Mesothelial cell of epicardium (in vitro differentiated cells): ENCODE results near the gene PPP1R14C. TPM values are rescaled to one million over a fixed set of nuclear protein-coding genes. Genes with fewer than 3 reads are reported as not detected.

Experiments
- DNase-seq, 2 experiments: peaks; one replicate each; pipeline ENCODE4 v3.0.0; 2021; ENCODE audit warnings: low spot score in 2 of 2; ENCODE audit not compliant: unreplicated experiment in 2 of 2
- H3K27ac Mint-ChIP-seq: 2 replicates; pipeline ENCODE4 v1.8.0; 2021; ENCODE audit warnings: mixed read lengths
- H3K27me3 Mint-ChIP-seq: 2 replicates; pipeline ENCODE4 v1.8.0; 2021; ENCODE audit warnings: low read depth, mixed read lengths
- H3K36me3 Mint-ChIP-seq: 2 replicates; pipeline ENCODE4 v1.8.0; 2021; ENCODE audit warnings: mixed read lengths
- H3K4me1 Mint-ChIP-seq: 2 replicates; pipeline ENCODE4 v1.8.0; 2021; ENCODE audit warnings: mixed read lengths
- H3K4me3 Mint-ChIP-seq: 2 replicates; pipeline ENCODE4 v1.8.0; 2021; ENCODE audit warnings: mild to moderate bottlenecking, moderate library complexity, mixed read lengths
- H3K9me3 Mint-ChIP-seq: 2 replicates; pipeline ENCODE4 v1.8.0; 2021; ENCODE audit warnings: mixed read lengths
- total RNA-seq: library from RNA; stranded (reverse); gene quantifications from 3 replicates; pipeline ENCODE4 v1.2.1, GENCODE V29; 2021
- TF ChIP-seq, protein P1 (sequence below): fragments of 200-600 bp; sonication (generic); IDR thresholded peaks from one replicate; pipeline ENCODE4 v1.5.0; 2021; ENCODE audit warnings: antibody characterized with exemption; ENCODE audit not compliant: unreplicated experiment

The PPP1R14C gene
- total RNA-seq, 1 donor from 2014 or later = 0.27 TPM

DNA sequence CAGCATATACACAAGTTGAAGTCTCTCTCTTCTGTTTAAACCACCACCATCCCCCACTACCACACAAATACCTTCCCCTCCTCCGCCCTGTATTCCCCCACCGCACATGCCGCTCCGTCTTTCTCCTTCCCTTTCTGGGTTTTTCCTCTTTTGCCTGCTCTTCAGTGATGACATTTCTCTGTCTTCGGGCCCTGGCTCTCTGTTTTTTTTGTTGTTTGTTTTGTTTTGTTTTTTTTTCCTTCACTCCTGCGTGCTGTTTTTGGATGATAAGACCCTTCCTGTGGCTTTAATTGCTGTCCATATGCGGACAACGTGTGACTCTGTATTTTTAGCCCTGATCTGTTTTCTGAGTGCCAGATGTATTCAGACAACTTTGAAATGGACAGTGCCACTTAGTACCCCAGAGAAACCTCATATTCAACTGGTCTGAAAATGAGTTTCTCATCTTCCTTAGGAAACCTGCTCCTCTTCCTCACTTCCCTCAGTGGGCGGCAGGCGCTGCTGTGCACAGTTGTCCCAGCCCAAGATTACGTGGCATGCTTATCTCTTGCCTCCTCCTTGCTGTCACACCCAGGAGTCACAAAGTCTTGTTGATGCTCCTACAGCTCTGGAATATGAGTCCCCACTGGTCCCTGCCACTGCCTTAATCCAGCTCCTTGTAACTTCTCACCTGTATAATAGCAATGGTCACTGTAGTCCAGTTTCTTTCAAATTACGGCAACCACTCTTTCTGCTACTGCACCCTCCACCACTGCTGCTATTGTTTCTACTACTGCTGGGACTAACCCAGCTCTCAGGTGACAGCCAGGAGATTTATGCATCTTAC is 8.2 kb downstream of the PPP1R14C start:
- no peak for DNase-seq
- H3K4me1 Mint-ChIP-seq = peaks cover 24% of the 10 kb centered on the region
- no peaks in the 10 kb centered on the region for H3K9me3 Mint-ChIP-seq
- no peaks in the 10 kb centered on the region for H3K36me3 Mint-ChIP-seq
- H3K27me3 Mint-ChIP-seq = peaks cover 84% of the 10 kb centered on the region
- no peak overlapping the region for H3K4me3 Mint-ChIP-seq
- no peak overlapping the region for H3K27ac Mint-ChIP-seq
- TF ChIP-seq, protein P1, sequence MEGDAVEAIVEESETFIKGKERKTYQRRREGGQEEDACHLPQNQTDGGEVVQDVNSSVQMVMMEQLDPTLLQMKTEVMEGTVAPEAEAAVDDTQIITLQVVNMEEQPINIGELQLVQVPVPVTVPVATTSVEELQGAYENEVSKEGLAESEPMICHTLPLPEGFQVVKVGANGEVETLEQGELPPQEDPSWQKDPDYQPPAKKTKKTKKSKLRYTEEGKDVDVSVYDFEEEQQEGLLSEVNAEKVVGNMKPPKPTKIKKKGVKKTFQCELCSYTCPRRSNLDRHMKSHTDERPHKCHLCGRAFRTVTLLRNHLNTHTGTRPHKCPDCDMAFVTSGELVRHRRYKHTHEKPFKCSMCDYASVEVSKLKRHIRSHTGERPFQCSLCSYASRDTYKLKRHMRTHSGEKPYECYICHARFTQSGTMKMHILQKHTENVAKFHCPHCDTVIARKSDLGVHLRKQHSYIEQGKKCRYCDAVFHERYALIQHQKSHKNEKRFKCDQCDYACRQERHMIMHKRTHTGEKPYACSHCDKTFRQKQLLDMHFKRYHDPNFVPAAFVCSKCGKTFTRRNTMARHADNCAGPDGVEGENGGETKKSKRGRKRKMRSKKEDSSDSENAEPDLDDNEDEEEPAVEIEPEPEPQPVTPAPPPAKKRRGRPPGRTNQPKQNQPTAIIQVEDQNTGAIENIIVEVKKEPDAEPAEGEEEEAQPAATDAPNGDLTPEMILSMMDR = no peak

DNA sequence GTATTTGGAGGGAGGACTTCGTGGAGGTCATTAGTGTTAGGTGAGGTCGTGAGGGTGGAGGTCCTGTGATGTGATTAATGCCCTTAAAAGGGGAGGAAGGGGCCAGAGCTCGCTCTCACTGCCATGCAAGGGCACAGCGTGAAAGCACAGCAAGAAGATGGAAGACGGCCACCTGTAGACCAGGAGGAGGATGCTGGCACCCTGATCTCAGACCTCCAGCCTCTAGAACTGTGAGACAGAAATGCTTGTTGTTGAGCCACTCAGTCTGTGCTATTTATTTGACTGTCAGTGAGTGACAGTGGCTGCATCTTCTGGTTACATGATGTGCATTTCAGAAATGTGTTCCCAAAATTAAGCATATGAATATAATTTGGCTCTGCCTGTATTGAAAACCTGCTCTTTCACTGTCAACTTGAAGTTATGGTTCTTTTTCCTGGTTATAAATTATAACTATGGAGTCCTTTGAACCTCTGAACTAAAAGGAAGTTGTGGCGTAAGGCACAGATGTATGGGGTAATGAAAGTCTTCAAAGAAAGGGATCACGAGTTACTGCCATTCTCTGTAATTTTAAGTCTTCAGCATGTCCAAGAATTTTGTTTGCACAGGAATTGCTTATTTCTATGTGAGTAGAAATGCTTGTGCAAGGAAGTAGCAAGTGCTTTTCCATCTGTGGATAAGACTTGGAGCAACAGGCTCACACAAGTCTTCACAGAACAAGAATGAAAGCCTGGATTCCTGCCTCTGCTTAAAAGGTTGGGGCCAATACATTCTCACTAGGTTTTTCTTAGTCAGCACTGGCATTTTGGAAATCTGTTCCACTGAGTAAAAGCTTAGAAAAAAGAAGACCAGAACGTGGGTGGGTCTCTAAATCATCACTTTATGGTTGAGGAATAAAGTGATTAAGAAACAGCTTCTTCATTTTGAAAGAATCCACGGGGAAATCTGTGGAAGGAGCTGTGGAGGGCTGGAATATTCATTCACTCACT is 10.3 kb downstream of the PPP1R14C start:
- Mint-ChIP-seq H3K4me3 (no peak overlapping the region), H3K27me3 (peaks cover 79% of the 10 kb centered on the region), H3K27ac (no peak overlapping the region), H3K4me1 (peaks cover 24% of the 10 kb centered on the region), H3K36me3 (no peaks in the 10 kb centered on the region), H3K9me3 (no peaks in the 10 kb centered on the region)
- DNase-seq = no peak
- TF ChIP-seq, protein P1 = no peak

DNA sequence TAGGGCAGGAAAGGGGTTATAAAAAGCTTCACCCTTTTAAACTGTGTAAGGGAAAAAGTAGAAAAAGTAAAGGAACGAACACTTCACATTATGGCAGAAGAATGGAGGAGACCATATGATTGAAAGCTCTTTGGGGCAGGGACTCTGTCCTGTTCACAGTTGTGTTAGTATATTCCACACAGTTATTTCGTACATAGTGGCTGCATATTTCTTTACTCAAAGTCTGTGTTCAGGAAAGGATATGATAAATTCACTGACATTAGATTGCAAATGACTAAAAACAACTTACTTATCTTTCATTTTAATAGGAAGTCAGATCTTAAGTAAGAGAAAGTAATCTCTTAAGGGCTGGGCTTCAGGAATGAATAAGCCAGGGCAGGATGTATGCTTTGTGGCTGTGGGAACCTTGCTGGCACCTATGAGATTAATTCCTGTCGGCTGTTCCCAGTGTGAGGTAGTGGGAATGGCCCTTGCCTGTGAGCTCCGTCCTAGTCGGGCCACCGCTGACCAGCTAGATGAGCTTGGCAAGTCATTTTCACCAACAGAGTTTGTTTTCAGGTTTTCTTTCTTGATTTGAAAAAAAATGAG is 11.2 kb downstream of the PPP1R14C start:
- DNase-seq = no peak
- TF ChIP-seq, protein P1 = no peak
- Mint-ChIP-seq H3K4me1 (peaks cover 24% of the 10 kb centered on the region), H3K4me3 (no peak overlapping the region), H3K27ac (no peak overlapping the region), H3K9me3 (no peaks in the 10 kb centered on the region), H3K27me3 (peaks cover 73% of the 10 kb centered on the region), H3K36me3 (no peaks in the 10 kb centered on the region)

DNA sequence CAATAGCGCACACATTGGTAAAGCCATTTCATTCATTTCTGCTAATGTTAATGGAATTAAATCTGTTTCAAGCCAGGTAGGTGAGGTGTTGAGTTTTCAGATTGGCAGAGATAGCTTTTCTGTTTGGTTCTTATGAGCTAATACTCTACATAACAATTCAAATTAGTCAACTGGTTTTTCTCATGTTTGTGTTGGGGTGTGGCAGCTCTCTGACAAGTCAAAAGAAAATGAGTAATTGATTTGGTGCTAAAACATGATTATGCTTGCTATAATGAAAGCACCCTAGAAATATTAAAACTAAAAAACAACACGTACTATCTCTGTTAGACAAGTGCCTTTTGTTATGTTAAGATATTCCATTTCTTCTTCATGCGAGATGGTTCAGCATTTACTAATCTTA is 13.6 kb downstream of the PPP1R14C start:
- no peak overlapping the region for H3K27ac Mint-ChIP-seq
- peaks cover 18% of the 10 kb centered on the region for H3K4me1 Mint-ChIP-seq

DNA sequence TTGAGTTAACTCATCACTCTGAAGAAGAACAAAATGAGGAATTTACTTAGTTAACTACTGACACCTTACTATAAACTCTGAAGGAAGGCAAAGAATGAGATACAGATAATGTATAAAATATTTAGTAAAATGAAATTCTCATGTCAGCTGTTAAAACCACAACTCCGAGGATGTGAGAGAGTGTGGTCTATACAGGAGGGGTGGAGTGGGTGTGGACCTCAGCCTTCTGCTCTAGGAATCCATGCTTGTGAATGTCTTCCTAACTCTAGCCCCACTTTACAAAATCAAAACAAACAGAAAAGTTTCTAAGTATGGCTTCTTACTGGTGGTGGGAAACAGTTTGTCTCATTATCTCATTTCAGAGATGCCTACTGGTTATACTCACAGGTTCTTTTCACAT is 14.2 kb downstream of the PPP1R14C start:
- Mint-ChIP-seq H3K27ac (no peak overlapping the region), H3K4me3 (no peak overlapping the region), H3K36me3 (no peaks in the 10 kb centered on the region), H3K27me3 (peaks cover 58% of the 10 kb centered on the region), H3K9me3 (peaks cover 6% of the 10 kb centered on the region), H3K4me1 (peaks cover 18% of the 10 kb centered on the region)
- TF ChIP-seq, protein P1 = no peak
- no peak for DNase-seq

More for the DNA sequence above, 13.6 kb downstream of the PPP1R14C start:
- TF ChIP-seq, protein P1 = no peak
- Mint-ChIP-seq H3K9me3 (peaks cover 3% of the 10 kb centered on the region), H3K27me3 (peaks cover 60% of the 10 kb centered on the region), H3K4me3 (no peak overlapping the region), H3K36me3 (no peaks in the 10 kb centered on the region)
- DNase-seq = no peak
